DOHH2 (cell line): ENCODE measurements around the gene HS3ST5.

Experiments used
- H3F3A ChIP-seq: fragments of 200-600 bp; sonication (generic), shearing (Covaris generic); 2 replicates; pipeline ENCODE4 v1.6.0; 2016; ENCODE audit warnings: antibody characterized with exemption, mild to moderate bottlenecking; ENCODE audit not compliant: control insufficient read depth, insufficient read depth
- H3K27ac ChIP-seq: fragments of 200-600 bp; sonication (generic); 2 replicates; pipeline ENCODE4 v1.5.1; 2014; ENCODE audit warnings: low read depth, mild to moderate bottlenecking, low read length, moderate library complexity
- H3K27me3 ChIP-seq: fragments of 200-600 bp; sonication (generic); 2 replicates; pipeline ENCODE4 v1.6.1; 2014; ENCODE audit warnings: mild to moderate bottlenecking, low read length, mixed read lengths; ENCODE audit not compliant: control insufficient read depth
- H3K36me3 ChIP-seq: fragments of 200-600 bp; sonication (generic); 2 replicates; pipeline ENCODE4 v1.6.1; 2014; ENCODE audit warnings: mild to moderate bottlenecking, low read length, moderate library complexity, mixed read lengths; ENCODE audit not compliant: control insufficient read depth
- H3K4me1 ChIP-seq: fragments of 200-600 bp; sonication (generic); 2 replicates; pipeline ENCODE4 v1.6.1; 2014; ENCODE audit warnings: mild to moderate bottlenecking, low read length, mixed read lengths; ENCODE audit not compliant: control insufficient read depth
- H3K4me2 ChIP-seq: fragments of 200-600 bp; sonication (generic); 2 replicates; pipeline ENCODE4 v1.6.0; 2014; ENCODE audit warnings: mild to moderate bottlenecking, low read length, moderate library complexity
- H3K4me3 ChIP-seq: fragments of 200-600 bp; sonication (generic); 2 replicates; pipeline ENCODE4 v1.5.1; 2014; ENCODE audit warnings: mild to moderate bottlenecking, low read length, mixed read lengths
- H3K79me2 ChIP-seq: fragments of 200-600 bp; sonication (generic); 2 replicates; pipeline ENCODE4 v1.6.1; 2014; ENCODE audit warnings: mild to moderate bottlenecking, low read length, mixed read lengths; ENCODE audit not compliant: control insufficient read depth
- H3K9me2 ChIP-seq: fragments of 200-600 bp; sonication (generic); replicated peaks from 2 replicates; pipeline ENCODE4 v1.6.1; 2014; ENCODE audit warnings: mild to moderate bottlenecking, low read length, mixed read lengths; ENCODE audit not compliant: control insufficient read depth
- H3K9me3 ChIP-seq: fragments of 200-600 bp; sonication (generic); 2 replicates; pipeline ENCODE4 v1.6.1; 2014; ENCODE audit warnings: antibody characterized with exemption, low read length, mixed read lengths; ENCODE audit not compliant: control insufficient read depth, insufficient read depth
- H4K20me1 ChIP-seq: fragments of 200-600 bp; sonication (generic); 2 replicates; pipeline ENCODE4 v1.6.0; 2014; ENCODE audit warnings: low read depth, mild to moderate bottlenecking, antibody characterized with exemption, low read length, moderate library complexity; ENCODE audit not compliant: control insufficient read depth, insufficient read depth
- EZH2phosphoT487 ChIP-seq: fragments of 200-600 bp; sonication (generic); IDR thresholded peaks from 2 replicates; pipeline ENCODE4 v1.6.1; 2017; ENCODE audit warnings: borderline replicate concordance, mild to moderate bottlenecking, antibody characterized with exemption, low read length, moderate library complexity, mixed read lengths
- TF ChIP-seq, protein P1 (sequence below): fragments of 200-600 bp; sonication (generic); IDR thresholded peaks from one replicate; pipeline ENCODE4 v1.5.1; 2014; ENCODE audit warnings: antibody characterized with exemption, mild to moderate bottlenecking, low read depth, low read length; ENCODE audit not compliant: poor library complexity, severe bottlenecking

The HS3ST5 gene

DNA sequence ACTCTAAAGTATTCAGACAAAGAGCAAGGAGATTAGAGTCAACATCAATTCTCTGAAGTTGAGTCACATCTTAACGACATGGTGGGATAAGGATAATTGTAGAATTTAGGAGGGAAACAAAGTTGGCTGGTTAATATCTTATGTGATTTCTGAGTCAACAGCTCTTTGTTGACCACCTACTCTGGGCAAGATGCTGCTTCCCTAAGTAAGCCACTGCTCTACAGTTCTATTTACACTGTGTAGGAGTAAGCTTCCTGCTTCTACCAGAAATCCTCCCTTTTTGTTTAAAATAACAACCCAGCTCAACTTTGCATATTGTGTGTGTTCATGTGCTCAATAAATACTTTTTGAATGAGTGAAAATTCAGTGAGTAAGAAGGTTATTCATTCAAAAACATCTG lies 3.1 kb downstream of the HS3ST5 start:
- Histone ChIP-seq H3K4me3 (no peak overlapping the region), H4K20me1 (no peaks in the 10 kb centered on the region), H3F3A (no peaks in the 10 kb centered on the region), H3K9me2 (no peaks in the 10 kb centered on the region), H3K4me1 (no peaks in the 10 kb centered on the region), H3K79me2 (no peaks in the 10 kb centered on the region), H3K36me3 (no peaks in the 10 kb centered on the region), H3K4me2 (no peak overlapping the region), H3K9me3 (no peaks in the 10 kb centered on the region), H3K27ac (no peak overlapping the region), H3K27me3 (peaks cover 11% of the 10 kb centered on the region)
- TF ChIP-seq, protein P1, sequence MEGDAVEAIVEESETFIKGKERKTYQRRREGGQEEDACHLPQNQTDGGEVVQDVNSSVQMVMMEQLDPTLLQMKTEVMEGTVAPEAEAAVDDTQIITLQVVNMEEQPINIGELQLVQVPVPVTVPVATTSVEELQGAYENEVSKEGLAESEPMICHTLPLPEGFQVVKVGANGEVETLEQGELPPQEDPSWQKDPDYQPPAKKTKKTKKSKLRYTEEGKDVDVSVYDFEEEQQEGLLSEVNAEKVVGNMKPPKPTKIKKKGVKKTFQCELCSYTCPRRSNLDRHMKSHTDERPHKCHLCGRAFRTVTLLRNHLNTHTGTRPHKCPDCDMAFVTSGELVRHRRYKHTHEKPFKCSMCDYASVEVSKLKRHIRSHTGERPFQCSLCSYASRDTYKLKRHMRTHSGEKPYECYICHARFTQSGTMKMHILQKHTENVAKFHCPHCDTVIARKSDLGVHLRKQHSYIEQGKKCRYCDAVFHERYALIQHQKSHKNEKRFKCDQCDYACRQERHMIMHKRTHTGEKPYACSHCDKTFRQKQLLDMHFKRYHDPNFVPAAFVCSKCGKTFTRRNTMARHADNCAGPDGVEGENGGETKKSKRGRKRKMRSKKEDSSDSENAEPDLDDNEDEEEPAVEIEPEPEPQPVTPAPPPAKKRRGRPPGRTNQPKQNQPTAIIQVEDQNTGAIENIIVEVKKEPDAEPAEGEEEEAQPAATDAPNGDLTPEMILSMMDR: no peak
- TF ChIP-seq EZH2phosphoT487: no peak

DNA sequence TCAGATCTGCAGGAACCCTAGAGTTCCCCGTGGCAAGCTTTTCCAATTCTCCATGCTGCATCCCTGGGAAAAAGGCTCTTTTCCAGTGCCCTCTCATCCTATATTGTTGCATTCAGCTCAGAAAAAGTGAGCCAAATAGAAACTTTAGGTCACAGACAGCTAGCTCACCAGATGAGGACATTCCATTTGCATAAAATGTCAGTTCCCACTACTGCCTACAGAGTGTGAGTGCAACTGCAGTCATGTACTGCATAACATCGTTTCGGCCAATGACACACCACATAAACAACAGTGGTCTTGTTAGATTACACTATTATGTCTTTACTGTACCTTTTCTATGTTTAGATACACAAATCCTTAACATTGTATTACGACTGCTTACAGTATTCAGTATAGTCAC lies 8.6 kb downstream of the HS3ST5 start:
- H3K9me3 ChIP-seq: no peaks in the 10 kb centered on the region
- no peaks in the 10 kb centered on the region for H3K79me2 ChIP-seq
- H3K27ac ChIP-seq: no peak overlapping the region
- no peaks in the 10 kb centered on the region for H3K36me3 ChIP-seq
- H3K9me2 ChIP-seq: no peaks in the 10 kb centered on the region
- no peaks in the 10 kb centered on the region for H4K20me1 ChIP-seq
- no peaks in the 10 kb centered on the region for H3K27me3 ChIP-seq
- H3F3A ChIP-seq: no peaks in the 10 kb centered on the region
- no peaks in the 10 kb centered on the region for H3K4me1 ChIP-seq
- H3K4me3 ChIP-seq: no peak overlapping the region
- H3K4me2 ChIP-seq: no peak overlapping the region
- TF ChIP-seq EZH2phosphoT487: no peak
- TF ChIP-seq, protein P1: no peak

GRCh38 chr6:114327074-114327473 lies 15.7 kb downstream of the HS3ST5 start:
- H3K4me1 ChIP-seq: no peaks in the 10 kb centered on the region
- no peak for TF ChIP-seq EZH2phosphoT487
- TF ChIP-seq, protein P1: no peak

GRCh38 chr6:114323784-114324183 lies 19.0 kb downstream of the HS3ST5 start:
- Histone ChIP-seq H3K9me3 (no peaks in the 10 kb centered on the region), H3K9me2 (no peaks in the 10 kb centered on the region), H3K4me1 (no peaks in the 10 kb centered on the region), H3K79me2 (no peaks in the 10 kb centered on the region), H3K27ac (no peak overlapping the region), H3K4me3 (no peak overlapping the region), H3K36me3 (no peaks in the 10 kb centered on the region), H4K20me1 (no peaks in the 10 kb centered on the region), H3K27me3 (no peaks in the 10 kb centered on the region), H3K4me2 (no peak overlapping the region), H3F3A (no peaks in the 10 kb centered on the region)
- TF ChIP-seq EZH2phosphoT487: no peak
- TF ChIP-seq, protein P1: no peak

More at GRCh38 chr6:114327074-114327473, 15.7 kb downstream of the HS3ST5 start:
- Histone ChIP-seq H4K20me1 (no peaks in the 10 kb centered on the region), H3K36me3 (no peaks in the 10 kb centered on the region), H3K4me2 (no peak overlapping the region), H3K9me3 (no peaks in the 10 kb centered on the region), H3F3A (no peaks in the 10 kb centered on the region), H3K27me3 (no peaks in the 10 kb centered on the region), H3K79me2 (no peaks in the 10 kb centered on the region), H3K27ac (no peak overlapping the region), H3K4me3 (no peak overlapping the region), H3K9me2 (no peaks in the 10 kb centered on the region)
